ENCODE results near the gene SPCS3.
A peak's percentile ranks its signal among the peaks of the same experiment; 100 is the strongest.
"Not testable (repeated sequence)": the region's sequence is repeated elsewhere in the genome, so short reads cannot be mapped to it uniquely, and the experiment has no call there.

Gene SPCS3

GRCh38 chr4:176319704-176320339, at the start of gene SPCS3:
Gene SPCS3, plus strand, starts transcription at chr4:176319966. Its CDS starts 111 bp downstream, at chr4:176320077.
- peak; percentile 90 to 93 for DNase-seq (ENCODE audit: low read depth in 2 of 2)

GRCh38 chr4:176270669-176271068, 49.1 kb upstream of the SPCS3 start:
- no peak for DNase-seq (ENCODE audit: low read depth in 2 of 2)

GRCh38 chr4:176271749-176272148, 48.0 kb upstream of the SPCS3 start:
- no peak for DNase-seq (ENCODE audit: low read depth in 2 of 2)

- DNase-seq (ENCODE audit: low read depth in 2 of 2): no peak
Measured at GRCh38 chr4:176272799-176273198, 47.0 kb upstream of the SPCS3 start.

- DNase-seq (ENCODE audit: low read depth in 2 of 2): no peak
Measured at GRCh38 chr4:176273736-176274135, 46.0 kb upstream of the SPCS3 start.

- DNase-seq (ENCODE audit: low read depth in 2 of 2): no peak
Measured at GRCh38 chr4:176274441-176274840, 45.3 kb upstream of the SPCS3 start.

- no peak for DNase-seq (ENCODE audit: low read depth in 2 of 2)
Measured at GRCh38 chr4:176276710-176277109, 43.1 kb upstream of the SPCS3 start.

- DNase-seq (ENCODE audit: low read depth in 2 of 2): peak in 1 of 2 donors; percentile 3
Measured at GRCh38 chr4:176277162-176277904, 42.4 kb upstream of the SPCS3 start.

- DNase-seq (ENCODE audit: low read depth in 2 of 2): not testable (repeated sequence)
Measured at GRCh38 chr4:176279560-176279959, 40.2 kb upstream of the SPCS3 start.

- DNase-seq (ENCODE audit: low read depth in 2 of 2): no peak
Measured at GRCh38 chr4:176286728-176287127, 33.0 kb upstream of the SPCS3 start.

GRCh38 chr4:176287546-176287945, 32.2 kb upstream of the SPCS3 start:
- no peak for DNase-seq (ENCODE audit: low read depth in 2 of 2)

GRCh38 chr4:176288020-176288419, 31.7 kb upstream of the SPCS3 start:
- DNase-seq (ENCODE audit: low read depth in 2 of 2): no peak

- no peak for DNase-seq (ENCODE audit: low read depth in 2 of 2)
Measured at GRCh38 chr4:176289561-176289960, 30.2 kb upstream of the SPCS3 start.

- DNase-seq (ENCODE audit: low read depth in 2 of 2): no peak
Measured at GRCh38 chr4:176290520-176290919, 29.2 kb upstream of the SPCS3 start.

GRCh38 chr4:176291748-176292147, 28.0 kb upstream of the SPCS3 start:
- DNase-seq (ENCODE audit: low read depth in 2 of 2): no peak

GRCh38 chr4:176292920-176293319, 26.8 kb upstream of the SPCS3 start:
- no peak for DNase-seq (ENCODE audit: low read depth in 2 of 2)

- no peak for DNase-seq (ENCODE audit: low read depth in 2 of 2)
Measured at GRCh38 chr4:176293660-176294059, 26.1 kb upstream of the SPCS3 start.

- not testable (repeated sequence) for DNase-seq (ENCODE audit: low read depth in 2 of 2)
Measured at GRCh38 chr4:176295907-176296306, 23.9 kb upstream of the SPCS3 start.

- no peak for DNase-seq (ENCODE audit: low read depth in 2 of 2)
Measured at GRCh38 chr4:176298664-176299063, 21.1 kb upstream of the SPCS3 start.

- no peak for DNase-seq (ENCODE audit: low read depth in 2 of 2)
Measured at GRCh38 chr4:176300036-176300435, 19.7 kb upstream of the SPCS3 start.

GRCh38 chr4:176300565-176300964, 19.2 kb upstream of the SPCS3 start:
- no peak for DNase-seq (ENCODE audit: low read depth in 2 of 2)

- no peak for DNase-seq (ENCODE audit: low read depth in 2 of 2)
Measured at GRCh38 chr4:176302283-176303275, 17.2 kb upstream of the SPCS3 start.

Data from stimulated activated CD4-positive, alpha-beta T cell treated with anti-CD3 and anti-CD28 coated beads, Interleukin-4, amount 100 ng/mL, for 48 hours (primary cell).